Activated T-cell treated with anti-CD3 and anti-CD28 coated beads, Interleukin-2, amount 50 U/mL, for 48 hours (primary cell): ENCODE results near the gene HSD11B1L.
"Not testable (repeated sequence)": the region's sequence is repeated elsewhere in the genome, so short reads cannot be mapped to it uniquely, and the experiment has no call there.

Source experiments
- DNase-seq, 2 experiments: peaks; one replicate each; pipeline ENCODE4 v3.0.0-alpha.2; 2020

The HSD11B1L gene

GRCh38 chr19:5703819-5704818, 23.3 kb downstream of the HSD11B1L start:
- DNase-seq = no peak

DNA sequence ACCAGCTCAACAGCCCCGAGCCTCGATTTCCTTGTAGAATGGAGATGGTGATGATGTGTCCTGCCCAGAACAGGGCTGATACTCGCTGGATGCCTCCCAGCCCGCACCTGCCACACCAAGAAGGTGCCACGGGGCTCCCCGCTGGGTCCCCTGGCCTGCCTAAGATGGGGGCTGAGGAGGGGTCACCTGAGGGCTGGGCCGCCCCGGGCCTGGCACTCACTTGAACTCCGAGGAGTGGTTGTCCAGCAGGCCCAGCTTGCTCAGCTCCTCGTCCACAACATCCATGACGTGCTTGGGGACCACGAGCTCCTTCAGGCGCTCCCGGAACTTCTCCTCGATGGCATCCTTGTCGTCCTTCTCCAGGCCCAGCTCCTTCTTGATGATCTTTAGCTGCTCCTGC, 24.7 kb downstream of the HSD11B1L start:
- no peak for DNase-seq

DNA sequence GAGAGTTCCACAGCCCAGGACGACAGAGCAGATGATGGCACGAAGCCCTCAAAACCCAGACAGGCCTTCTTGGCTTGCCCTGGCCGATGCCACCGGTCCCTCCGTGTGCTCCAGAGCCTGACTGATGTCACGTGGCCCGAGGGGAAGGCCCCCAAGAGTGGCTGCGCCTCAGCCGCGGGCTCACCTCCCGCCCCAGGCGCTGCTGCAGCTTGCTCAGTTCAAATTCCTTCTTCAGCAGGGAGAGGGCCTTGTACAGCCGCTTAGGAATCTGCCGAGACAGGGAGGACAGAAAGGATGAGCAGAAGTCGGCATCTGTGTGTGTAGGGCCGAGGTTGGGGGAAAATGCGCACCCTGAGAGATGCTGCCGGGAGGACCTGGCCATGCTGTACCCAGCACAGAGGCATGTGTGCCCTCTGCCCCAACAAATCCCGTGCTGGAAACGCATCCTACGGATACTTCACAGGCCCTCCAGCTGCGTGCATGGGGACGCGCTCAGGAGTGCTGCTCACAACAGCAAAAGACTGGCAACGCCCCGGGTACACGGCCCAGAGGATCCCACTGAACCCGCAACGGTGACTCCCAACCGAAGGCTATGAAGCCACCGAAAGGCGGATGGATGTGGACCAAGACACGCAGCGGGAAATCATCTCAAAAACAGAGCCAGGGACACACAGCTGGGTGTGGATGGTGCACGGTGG, 26.2 kb downstream of the HSD11B1L start:
- DNase-seq = no peak

GRCh38 chr19:5707576-5708575, 27.0 kb downstream of the HSD11B1L start:
- no peak for DNase-seq

DNA sequence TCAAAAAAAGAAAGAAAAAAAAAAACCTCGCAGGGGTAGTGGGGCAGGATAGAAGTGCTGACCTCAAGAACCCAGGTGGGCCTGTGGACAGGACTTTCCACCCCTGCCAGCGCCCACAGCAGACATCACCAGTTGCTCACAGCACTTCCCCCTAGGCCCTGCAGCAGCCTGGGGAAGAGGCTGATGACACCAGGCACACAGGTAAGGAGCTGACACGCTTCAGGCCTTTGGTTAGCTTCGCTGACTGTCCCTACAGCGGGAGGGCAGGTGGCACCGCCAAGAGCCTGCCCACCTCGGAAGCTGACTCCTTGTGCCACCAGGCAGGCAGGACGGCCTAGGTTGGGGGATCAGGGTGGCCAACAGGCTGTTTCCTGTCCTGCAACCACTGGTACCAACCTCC, 30.2 kb downstream of the HSD11B1L start:
- no peak for DNase-seq

GRCh38 chr19:5711713-5712161, 30.9 kb downstream of the HSD11B1L start:
- no peak for DNase-seq

DNA sequence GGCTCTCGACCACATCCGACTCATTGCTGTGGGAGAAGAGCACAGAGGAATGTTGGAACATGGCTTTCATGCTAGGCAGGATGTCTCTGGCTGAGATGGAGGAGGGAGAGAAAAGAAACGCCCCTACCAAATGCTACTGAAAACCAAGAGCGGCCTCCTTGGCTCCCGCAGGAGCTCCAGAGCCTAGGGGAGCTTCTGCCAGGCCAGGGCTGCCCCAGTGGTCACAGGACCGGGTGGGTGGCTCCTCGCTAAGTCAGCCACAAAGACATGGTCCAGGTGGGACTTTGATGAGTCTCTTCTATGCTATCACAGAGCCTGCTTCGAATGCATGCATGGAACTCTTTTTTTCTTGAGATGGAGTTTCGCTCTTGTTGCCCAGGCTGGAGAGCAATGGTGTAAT, 32.4 kb downstream of the HSD11B1L start:
- no peak for DNase-seq

DNA sequence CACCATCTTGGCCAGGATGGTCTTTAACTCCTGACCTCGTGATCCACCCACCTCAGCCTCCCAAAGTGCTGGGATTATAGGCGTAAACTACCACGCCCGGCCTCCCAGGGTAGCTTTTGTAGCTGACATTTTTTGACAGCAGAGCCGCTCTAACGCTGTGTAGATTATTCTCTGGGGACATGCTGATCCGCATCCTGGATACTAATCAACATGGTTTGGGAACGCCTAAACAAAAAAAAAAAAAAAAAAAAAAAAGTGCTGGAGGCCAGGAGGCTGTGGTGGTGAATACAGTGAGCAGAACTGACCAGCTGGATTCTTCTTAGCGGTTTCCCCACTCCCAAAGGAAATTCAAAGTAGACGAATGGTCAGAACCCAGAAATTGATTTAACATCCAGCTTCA, 34.0 kb downstream of the HSD11B1L start:
- no peak for DNase-seq

GRCh38 chr19:5717215-5717935, 36.5 kb downstream of the HSD11B1L start:
- DNase-seq = no peak

- peak; percentile 79 to 81 for DNase-seq
Measured at GRCh38 chr19:5718037-5718578, 37.3 kb downstream of the HSD11B1L start.

DNA sequence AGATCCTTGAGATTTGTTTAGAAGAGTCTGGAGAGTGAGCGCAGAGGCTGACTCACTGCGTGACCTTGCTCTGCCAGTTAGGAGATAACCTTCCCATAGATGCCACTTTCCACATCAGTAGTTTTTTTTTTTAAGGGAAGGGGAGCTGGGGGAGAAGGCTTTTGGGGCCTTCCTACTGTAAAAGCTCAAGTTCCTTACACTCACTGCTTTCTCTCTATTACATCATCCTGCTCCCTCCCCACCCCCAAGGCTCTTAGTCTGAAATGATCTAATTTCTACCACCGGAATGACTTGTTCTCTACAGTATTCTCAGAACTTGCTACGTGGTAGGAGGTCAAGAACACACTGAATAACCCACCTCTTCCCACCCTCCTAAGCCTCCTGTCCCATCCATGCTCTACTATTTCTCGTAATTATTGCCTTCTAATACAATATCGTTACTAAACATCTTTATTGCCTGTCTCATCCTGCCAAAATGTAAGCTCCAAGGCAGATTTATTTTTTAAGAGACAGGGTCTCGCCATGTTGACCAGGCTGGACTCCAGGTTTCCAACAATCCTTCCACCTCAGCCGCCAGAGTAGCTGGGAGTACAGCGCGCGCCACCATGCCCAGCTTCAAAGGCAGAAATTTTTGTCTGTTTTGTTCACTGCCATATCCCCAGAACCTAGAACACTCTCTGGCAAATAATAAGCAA, 37.9 kb downstream of the HSD11B1L start:
- DNase-seq = peak; percentile 69 to 72

- DNase-seq = peak; percentile 58 to 59
Measured at GRCh38 chr19:5719274-5719960, 38.6 kb downstream of the HSD11B1L start.

- DNase-seq = peak; percentile 99
Measured at GRCh38 chr19:5719961-5720790, 39.3 kb downstream of the HSD11B1L start, which contains the start of the genes CATSPERD and LONP1. TSS of gene CATSPERD (plus strand) at chr19:5720637. CDS start at chr19:5720738, 101 bp downstream. TSS of gene LONP1 (minus strand) at chr19:5720146. CDS start at chr19:5720132, 14 bp downstream.

- DNase-seq = no peak
Measured at GRCh38 chr19:5727453-5728050, 46.7 kb downstream of the HSD11B1L start.

DNA sequence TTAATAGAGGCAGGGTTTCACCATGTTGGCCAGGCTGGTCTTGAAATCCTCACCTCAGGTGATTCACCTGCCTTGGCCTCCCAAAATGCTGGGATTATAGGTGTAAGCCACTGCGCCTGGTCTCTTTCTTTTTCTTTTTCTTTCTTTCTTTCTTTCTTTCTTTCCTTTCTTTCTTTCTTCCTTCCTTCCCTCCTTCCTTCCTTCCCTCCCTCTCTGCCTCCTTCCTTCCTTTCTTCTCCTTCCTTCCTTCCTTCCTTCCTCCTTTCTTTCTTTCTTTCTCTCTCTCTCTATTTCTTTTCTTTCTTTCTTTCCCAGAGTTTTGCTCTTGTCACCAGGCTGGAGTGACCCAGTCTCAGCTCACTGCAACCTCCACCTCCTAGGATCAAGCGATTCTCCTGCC, 52.3 kb downstream of the HSD11B1L start:
- not testable (repeated sequence) for DNase-seq
